Hematopoietic multipotent progenitor cell treated with erythropoietin and hydrocortisone succinate and interleukin-3 and kit ligand, for 4 days (in vitro differentiated cells): Measurements from ENCODE around the gene AGAP1.

Experiments used
- DNase-seq: peaks from one replicate; pipeline ENCODE4 v3.0.0-alpha.2; 2015

The AGAP1 gene

GRCh38 chr2:235859651-235860050 lies 365.8 kb downstream of the AGAP1 start:
- no peak for DNase-seq

GRCh38 chr2:235860111-235860510 lies 366.3 kb downstream of the AGAP1 start:
- DNase-seq, result no peak

GRCh38 chr2:235860871-235861270 lies 367.0 kb downstream of the AGAP1 start:
- no peak for DNase-seq

GRCh38 chr2:235861383-235861782 lies 367.5 kb downstream of the AGAP1 start:
- no peak for DNase-seq

GRCh38 chr2:235863414-235863813 lies 369.6 kb downstream of the AGAP1 start:
- DNase-seq, result no peak

GRCh38 chr2:235864302-235864701 lies 370.5 kb downstream of the AGAP1 start:
- DNase-seq, result no peak

GRCh38 chr2:235864733-235865515 lies 371.1 kb downstream of the AGAP1 start:
- peak; percentile 4 for DNase-seq

GRCh38 chr2:235866373-235866772 lies 372.5 kb downstream of the AGAP1 start:
- no peak for DNase-seq

- no peak for DNase-seq
Measured at GRCh38 chr2:235868224-235868623, 374.4 kb downstream of the AGAP1 start.

GRCh38 chr2:235868645-235869044 lies 374.8 kb downstream of the AGAP1 start:
- DNase-seq, result no peak

GRCh38 chr2:235870515-235870914 lies 376.7 kb downstream of the AGAP1 start:
- DNase-seq, result no peak

GRCh38 chr2:235876099-235876679 lies 382.3 kb downstream of the AGAP1 start:
- DNase-seq, result no peak

GRCh38 chr2:235877275-235877802 lies 383.5 kb downstream of the AGAP1 start:
- no peak for DNase-seq

- DNase-seq, result no peak
Measured at GRCh38 chr2:235879116-235879515, 385.3 kb downstream of the AGAP1 start.

GRCh38 chr2:235883675-235884074 lies 389.8 kb downstream of the AGAP1 start:
- no peak for DNase-seq

GRCh38 chr2:235889302-235889630 lies 395.4 kb downstream of the AGAP1 start:
- DNase-seq, result no peak

- no peak for DNase-seq
Measured at GRCh38 chr2:235893129-235893698, 399.4 kb downstream of the AGAP1 start.

- DNase-seq, result no peak
Measured at GRCh38 chr2:235894839-235895238, 401.0 kb downstream of the AGAP1 start.

- DNase-seq, result no peak
Measured at GRCh38 chr2:235896061-235896460, 402.2 kb downstream of the AGAP1 start.

- no peak for DNase-seq
Measured at GRCh38 chr2:235897992-235898391, 404.1 kb downstream of the AGAP1 start.

GRCh38 chr2:235898766-235899165 lies 404.9 kb downstream of the AGAP1 start:
- no peak for DNase-seq

GRCh38 chr2:235900631-235901030 lies 406.8 kb downstream of the AGAP1 start:
- no peak for DNase-seq

- no peak for DNase-seq
Measured at GRCh38 chr2:235901243-235901642, 407.4 kb downstream of the AGAP1 start.
